ENCODE data around the gene CADPS. TPM values are rescaled to one million over a fixed set of nuclear protein-coding genes. Genes with fewer than 3 reads are reported as not detected.

Gene CADPS
- total and polyA plus RNA-seq, 8 donors, result 0.50 to 2.9 (median 2.2) TPM

GRCh38 chr3:62392626-62393292 lies 482.5 kb downstream of the CADPS start:
- peak in 1 of 4 donors; percentile 32 for DNase-seq
- intact Hi-C loops (cut with DNase I), result no loop called here
- Histone ChIP-seq H3K27me3 (no peaks in the 10 kb centered on the region), H3K9me3 (no peaks in the 10 kb centered on the region), H3K4me1 (no peaks in the 10 kb centered on the region), H3K36me3 (no peaks in the 10 kb centered on the region), H3K4me3 (no peak overlapping the region), H3K27ac (no peak overlapping the region)
- ATAC-seq, result no peak
- TF ChIP-seq, protein P1, sequence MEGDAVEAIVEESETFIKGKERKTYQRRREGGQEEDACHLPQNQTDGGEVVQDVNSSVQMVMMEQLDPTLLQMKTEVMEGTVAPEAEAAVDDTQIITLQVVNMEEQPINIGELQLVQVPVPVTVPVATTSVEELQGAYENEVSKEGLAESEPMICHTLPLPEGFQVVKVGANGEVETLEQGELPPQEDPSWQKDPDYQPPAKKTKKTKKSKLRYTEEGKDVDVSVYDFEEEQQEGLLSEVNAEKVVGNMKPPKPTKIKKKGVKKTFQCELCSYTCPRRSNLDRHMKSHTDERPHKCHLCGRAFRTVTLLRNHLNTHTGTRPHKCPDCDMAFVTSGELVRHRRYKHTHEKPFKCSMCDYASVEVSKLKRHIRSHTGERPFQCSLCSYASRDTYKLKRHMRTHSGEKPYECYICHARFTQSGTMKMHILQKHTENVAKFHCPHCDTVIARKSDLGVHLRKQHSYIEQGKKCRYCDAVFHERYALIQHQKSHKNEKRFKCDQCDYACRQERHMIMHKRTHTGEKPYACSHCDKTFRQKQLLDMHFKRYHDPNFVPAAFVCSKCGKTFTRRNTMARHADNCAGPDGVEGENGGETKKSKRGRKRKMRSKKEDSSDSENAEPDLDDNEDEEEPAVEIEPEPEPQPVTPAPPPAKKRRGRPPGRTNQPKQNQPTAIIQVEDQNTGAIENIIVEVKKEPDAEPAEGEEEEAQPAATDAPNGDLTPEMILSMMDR (IDR thresholded peaks at IDR 0.05), result no peak

DNA sequence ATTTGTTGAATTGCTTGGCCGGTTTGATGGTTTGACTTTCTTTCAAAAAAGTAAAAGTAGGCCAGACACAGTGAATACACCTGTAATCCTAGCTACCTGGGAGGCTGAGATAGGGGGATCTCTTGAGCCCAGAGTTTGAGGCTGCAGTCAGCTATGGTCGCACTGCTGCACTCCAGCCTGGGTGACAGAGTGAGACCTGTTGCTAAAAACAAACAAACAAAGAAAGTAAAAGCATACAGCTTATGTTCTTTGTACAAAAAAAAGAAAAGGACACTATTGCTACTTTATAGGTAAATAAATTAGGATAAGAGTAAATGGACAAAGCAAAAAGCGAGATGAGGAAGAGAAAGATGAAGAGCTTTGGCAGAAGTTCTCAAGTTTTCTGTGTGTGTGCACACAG lies 488.0 kb downstream of the CADPS start:
- ATAC-seq, result no peak
- no peak overlapping the region for H3K4me3 ChIP-seq
- no peaks in the 10 kb centered on the region for H3K4me1 ChIP-seq
- H3K36me3 ChIP-seq, result no peaks in the 10 kb centered on the region
- H3K27ac ChIP-seq, result no peak overlapping the region
- intact Hi-C loops (cut with DNase I), result no loop called here
- DNase-seq, result no peak
- no peaks in the 10 kb centered on the region for H3K9me3 ChIP-seq
- peaks cover 5 to 11% of the 10 kb centered on the region in 2 donors for H3K27me3 ChIP-seq
- TF ChIP-seq, protein P1 (IDR thresholded peaks at IDR 0.05), result no peak

DNA sequence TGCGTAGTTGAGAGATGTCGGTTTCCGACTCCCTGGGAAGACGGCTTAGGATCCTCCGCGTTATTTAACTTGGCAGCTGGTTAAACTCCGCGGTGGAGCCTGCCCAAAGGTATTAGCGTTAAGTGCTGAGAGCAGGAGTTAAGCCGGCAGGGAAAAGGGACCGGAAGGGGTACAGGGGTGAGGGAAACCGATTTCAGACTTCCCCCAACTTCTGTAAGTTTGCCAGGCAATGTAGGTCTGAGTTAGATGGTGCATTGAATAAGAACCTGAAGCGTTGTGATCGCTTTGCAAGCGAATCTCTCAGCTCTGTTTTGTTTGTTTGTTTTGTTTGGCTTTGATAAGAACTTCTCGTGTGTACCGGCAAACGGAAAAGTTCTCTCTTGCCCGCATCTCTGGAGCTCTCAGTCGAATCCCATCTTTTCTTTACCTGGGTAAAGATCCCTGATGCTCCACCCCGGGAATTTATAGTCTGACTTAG lies 495.9 kb downstream of the CADPS start:
- intact Hi-C loops (cut with DNase I), result no loop called here
- no peaks in the 10 kb centered on the region for H3K4me1 ChIP-seq
- H3K9me3 ChIP-seq, result no peaks in the 10 kb centered on the region
- H3K4me3 ChIP-seq, result no peak overlapping the region
- peaks cover 76 to 90% of the 10 kb centered on the region in 2 donors for H3K27me3 ChIP-seq
- TF ChIP-seq, protein P1 (IDR thresholded peaks at IDR 0.05), result no peak
- no peak overlapping the region for H3K27ac ChIP-seq
- no peak for DNase-seq
- H3K36me3 ChIP-seq, result no peaks in the 10 kb centered on the region
- no peak for ATAC-seq

DNA sequence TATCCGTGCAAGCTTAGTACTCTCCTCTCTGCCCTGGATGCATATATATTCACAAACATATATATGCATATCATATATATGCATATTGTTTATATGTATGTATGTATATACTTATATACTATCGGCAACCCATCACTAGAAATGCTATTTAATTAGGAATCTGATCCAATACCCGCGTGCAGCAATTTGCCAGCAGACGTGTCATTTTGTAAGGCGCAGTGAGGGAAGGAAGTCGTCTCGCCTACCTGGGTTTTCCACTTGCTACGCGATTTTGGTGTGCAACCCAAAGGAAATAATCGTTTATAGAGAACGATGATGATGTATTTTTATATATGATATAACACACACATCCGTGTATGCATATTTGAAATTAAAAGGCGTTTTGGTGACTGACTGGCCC lies 496.3 kb downstream of the CADPS start:
- intact Hi-C loops (cut with DNase I), result no loop called here
- TF ChIP-seq, protein P1 (IDR thresholded peaks at IDR 0.05), result no peak
- no peak for ATAC-seq

GRCh38 chr3:62378311-62378789 lies 496.9 kb downstream of the CADPS start:
- intact Hi-C loops (cut with DNase I), result no loop called here
- TF ChIP-seq, protein P1 (IDR thresholded peaks at IDR 0.05), result no peak
- H3K4me3 ChIP-seq, result no peak overlapping the region
- peaks cover 87 to 100% of the 10 kb centered on the region in 2 donors for H3K27me3 ChIP-seq
- H3K4me1 ChIP-seq, result peaks cover 0 to 7% of the 10 kb centered on the region in 2 donors
- no peak overlapping the region for H3K27ac ChIP-seq
- no peaks in the 10 kb centered on the region for H3K36me3 ChIP-seq
- ATAC-seq, result no peak
- H3K9me3 ChIP-seq, result no peaks in the 10 kb centered on the region
- peak in 1 of 4 donors; percentile 55 for DNase-seq

More for the DNA sequence above, 496.3 kb downstream of the CADPS start:
- DNase-seq, result no peak
- Histone ChIP-seq H3K4me1 (peaks cover 0 to 2% of the 10 kb centered on the region in 2 donors), H3K36me3 (no peaks in the 10 kb centered on the region), H3K27ac (no peak overlapping the region), H3K4me3 (no peak overlapping the region), H3K9me3 (no peaks in the 10 kb centered on the region), H3K27me3 (peaks cover 81 to 95% of the 10 kb centered on the region in 2 donors)

Data from left lung (tissue), 10 donors.